ENCODE results near the gene TK2.

Gene TK2

DNA sequence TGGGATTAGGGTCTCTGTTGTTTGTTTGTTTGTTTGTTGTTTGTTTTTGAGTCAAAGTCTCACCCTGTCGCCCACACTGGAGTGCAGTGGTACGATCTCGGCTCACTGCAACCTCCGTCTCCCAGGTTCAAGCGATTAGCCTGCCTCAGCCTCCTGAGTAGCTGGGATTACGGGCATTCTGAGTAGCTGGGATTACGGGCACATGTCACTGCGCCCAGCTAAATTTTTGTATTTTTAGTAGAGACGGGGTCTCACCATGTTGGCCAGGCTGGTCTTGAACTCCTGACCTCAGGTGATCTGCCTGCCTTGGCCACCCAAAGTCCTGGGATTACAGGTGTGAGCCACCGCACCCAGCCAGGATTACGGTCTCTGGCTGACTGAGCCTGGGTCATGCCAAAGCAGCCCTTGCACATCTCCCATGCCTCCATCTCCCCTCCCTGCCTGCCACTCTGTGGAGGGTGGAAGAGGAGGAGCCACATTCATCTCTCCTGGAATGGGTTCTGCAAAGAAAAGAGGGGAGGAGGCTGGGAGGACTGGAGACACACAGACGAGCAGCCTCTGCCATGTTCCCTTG is 63.6 kb downstream of the TK2 start:
- H3K9me3 ChIP-seq (ENCODE audit: control insufficient read depth, insufficient read depth, low read length) = no peaks in the 10 kb centered on the region
- no peaks in the 10 kb centered on the region for H3K27me3 ChIP-seq (ENCODE audit: control insufficient read depth, insufficient read depth, low read length)
- H3K9ac ChIP-seq (ENCODE audit: low read depth, low read length) = no peak overlapping the region
- 0 out of 2 replicates have a peak, but pooled peaks cover 2% of the 10 kb centered on the region for H3K4me1 ChIP-seq (ENCODE audit: control insufficient read depth, insufficient read depth, low read length)
- H3K4me3 ChIP-seq (ENCODE audit: low read depth, low read length) = no peak overlapping the region
- no peaks in the 10 kb centered on the region for H3K36me3 ChIP-seq (ENCODE audit: control insufficient read depth, insufficient read depth, low read length)
- H3K27ac ChIP-seq (ENCODE audit: low read depth, low read length) = no peak overlapping the region

DNA sequence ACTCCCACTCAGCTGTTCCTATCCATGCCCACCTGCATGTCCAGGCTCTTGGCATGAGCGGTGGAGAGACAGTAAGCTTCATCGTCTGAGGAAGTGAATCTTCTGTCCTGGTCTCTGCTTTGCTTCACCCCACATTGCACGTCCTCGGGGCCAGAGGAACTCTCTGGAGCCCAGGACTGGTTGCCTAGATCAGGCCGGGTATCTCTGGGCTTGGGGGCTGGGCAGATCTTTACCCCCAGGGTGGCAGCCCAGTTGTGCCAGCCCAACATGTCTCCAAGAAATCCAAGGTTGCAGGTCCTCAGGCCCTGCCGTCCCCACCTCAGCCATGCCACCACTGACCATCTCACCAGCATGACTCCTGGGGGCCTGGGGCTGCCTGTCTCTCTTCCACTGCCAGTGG is 64.5 kb downstream of the TK2 start:
- Histone ChIP-seq H3K9ac (ENCODE audit: low read depth, low read length) (no peak overlapping the region), H3K27ac (ENCODE audit: low read depth, low read length) (no peak overlapping the region), H3K27me3 (ENCODE audit: control insufficient read depth, insufficient read depth, low read length) (no peaks in the 10 kb centered on the region), H3K4me1 (ENCODE audit: control insufficient read depth, insufficient read depth, low read length) (0 out of 2 replicates have a peak, but pooled peaks cover 2% of the 10 kb centered on the region), H3K36me3 (ENCODE audit: control insufficient read depth, insufficient read depth, low read length) (no peaks in the 10 kb centered on the region), H3K4me3 (ENCODE audit: low read depth, low read length) (no peak overlapping the region), H3K9me3 (ENCODE audit: control insufficient read depth, insufficient read depth, low read length) (no peaks in the 10 kb centered on the region)

DNA sequence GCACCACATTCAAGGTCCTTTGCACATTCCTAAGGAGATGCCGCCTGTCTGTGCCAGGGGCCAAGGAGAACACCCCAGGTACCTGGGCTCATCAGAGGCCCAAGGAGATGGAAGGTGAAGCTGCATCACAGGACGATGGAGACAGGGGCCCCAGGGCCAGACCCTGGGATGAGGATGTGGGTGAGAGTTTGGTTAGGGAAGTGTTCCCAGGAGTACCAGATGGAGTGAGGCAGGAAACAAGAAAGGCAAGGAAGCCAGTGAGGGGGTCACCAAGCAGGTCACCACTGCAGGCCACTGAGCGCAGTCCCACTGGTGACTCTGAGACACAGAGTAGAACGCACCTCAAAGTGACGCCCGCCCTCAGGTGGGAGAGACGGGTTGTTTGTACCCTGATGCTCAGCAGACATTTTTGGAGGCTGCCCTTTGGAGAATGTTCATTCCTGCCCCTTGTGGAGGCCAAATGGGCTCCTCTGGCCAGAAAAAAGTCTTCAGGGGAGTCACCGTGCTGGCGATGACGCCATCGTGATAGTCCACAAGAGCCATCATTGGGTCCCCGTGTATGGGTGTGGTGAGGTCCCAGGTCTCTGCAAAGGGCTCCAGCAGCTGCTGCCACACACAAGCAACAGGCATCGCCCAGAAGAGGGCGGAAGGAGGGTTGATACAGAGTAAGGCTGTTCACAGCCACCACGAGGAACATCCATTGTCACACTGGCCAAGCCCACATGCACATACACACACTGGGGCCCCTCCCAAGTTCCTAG is 65.3 kb downstream of the TK2 start:
- H3K9me3 ChIP-seq (ENCODE audit: control insufficient read depth, insufficient read depth, low read length) = no peaks in the 10 kb centered on the region
- no peaks in the 10 kb centered on the region for H3K36me3 ChIP-seq (ENCODE audit: control insufficient read depth, insufficient read depth, low read length)
- H3K27me3 ChIP-seq (ENCODE audit: control insufficient read depth, insufficient read depth, low read length) = no peaks in the 10 kb centered on the region
- 0 out of 2 replicates have a peak, but pooled peaks cover 2% of the 10 kb centered on the region for H3K4me1 ChIP-seq (ENCODE audit: control insufficient read depth, insufficient read depth, low read length)
- H3K9ac ChIP-seq (ENCODE audit: low read depth, low read length) = no peak overlapping the region
- H3K4me3 ChIP-seq (ENCODE audit: low read depth, low read length) = no peak overlapping the region
- H3K27ac ChIP-seq (ENCODE audit: low read depth, low read length) = no peak overlapping the region

DNA sequence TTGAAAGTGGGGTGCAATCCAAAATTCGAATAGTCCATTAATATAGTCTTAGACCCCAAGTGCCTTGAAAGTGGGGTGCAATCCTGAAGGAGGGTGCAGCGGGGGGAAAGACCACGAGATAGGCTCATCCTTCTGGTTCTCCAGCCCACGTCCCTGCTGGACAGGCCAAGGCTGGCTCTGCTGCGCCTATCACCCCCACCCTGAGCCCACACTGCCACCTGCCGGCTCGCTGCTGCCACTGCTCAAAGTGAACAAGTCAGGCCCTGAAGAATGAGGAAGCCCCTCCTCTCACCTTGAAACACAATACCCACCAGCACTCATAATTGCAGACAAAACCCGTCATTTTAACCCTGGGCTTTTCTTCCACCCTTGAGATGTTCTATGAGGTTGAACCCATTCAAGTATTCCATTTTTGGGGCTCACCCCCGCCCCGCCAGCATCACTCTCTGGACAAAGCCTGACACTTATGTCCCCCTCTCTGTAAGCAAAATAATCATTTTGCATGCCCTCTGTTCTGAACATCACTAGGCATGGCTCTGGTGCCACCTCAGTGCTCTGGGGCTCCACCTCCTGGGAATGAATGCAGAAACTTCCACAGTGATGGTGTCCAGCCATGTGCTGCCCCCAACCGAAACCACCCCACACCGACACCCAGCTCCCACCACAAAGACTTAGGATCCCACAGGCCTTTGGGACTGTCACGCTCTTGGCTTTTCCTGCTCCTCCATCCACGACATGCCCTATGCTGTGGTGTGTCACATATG is 66.1 kb downstream of the TK2 start:
- Histone ChIP-seq H3K27me3 (ENCODE audit: control insufficient read depth, insufficient read depth, low read length) (no peaks in the 10 kb centered on the region), H3K9me3 (ENCODE audit: control insufficient read depth, insufficient read depth, low read length) (no peaks in the 10 kb centered on the region), H3K4me1 (ENCODE audit: control insufficient read depth, insufficient read depth, low read length) (0 out of 2 replicates have a peak, but pooled peaks cover 2% of the 10 kb centered on the region), H3K27ac (ENCODE audit: low read depth, low read length) (no peak overlapping the region), H3K36me3 (ENCODE audit: control insufficient read depth, insufficient read depth, low read length) (no peaks in the 10 kb centered on the region), H3K4me3 (ENCODE audit: low read depth, low read length) (no peak overlapping the region), H3K9ac (ENCODE audit: low read depth, low read length) (no peak overlapping the region)

DNA sequence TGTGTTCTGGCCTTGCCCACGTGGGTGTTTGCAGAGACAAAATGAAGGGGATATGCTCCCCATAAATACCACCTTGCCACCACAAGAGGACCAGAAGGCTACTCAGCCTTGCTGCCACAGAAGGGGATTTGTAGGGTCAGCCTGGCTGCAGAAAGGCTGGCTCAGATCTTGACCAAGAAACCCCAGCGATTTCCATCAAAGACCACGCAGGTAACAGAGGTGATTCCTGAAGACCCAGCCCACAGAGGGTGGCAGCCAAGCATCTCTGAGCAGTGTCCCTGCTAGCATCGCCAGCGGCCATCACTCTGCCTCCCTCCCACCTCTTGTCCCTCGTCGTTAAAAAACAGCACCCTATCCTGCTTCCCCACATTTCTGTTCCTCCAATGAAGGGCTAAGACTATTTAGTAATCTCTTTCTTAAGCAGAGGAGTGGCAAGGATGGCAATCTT is 68.0 kb downstream of the TK2 start:
- Histone ChIP-seq H3K9me3 (ENCODE audit: control insufficient read depth, insufficient read depth, low read length) (no peaks in the 10 kb centered on the region), H3K4me3 (ENCODE audit: low read depth, low read length) (no peak overlapping the region), H3K36me3 (ENCODE audit: control insufficient read depth, insufficient read depth, low read length) (no peaks in the 10 kb centered on the region), H3K9ac (ENCODE audit: low read depth, low read length) (no peak overlapping the region), H3K27me3 (ENCODE audit: control insufficient read depth, insufficient read depth, low read length) (no peaks in the 10 kb centered on the region), H3K4me1 (ENCODE audit: control insufficient read depth, insufficient read depth, low read length) (0 out of 2 replicates have a peak, but pooled peaks cover 2% of the 10 kb centered on the region), H3K27ac (ENCODE audit: low read depth, low read length) (no peak overlapping the region)

DNA sequence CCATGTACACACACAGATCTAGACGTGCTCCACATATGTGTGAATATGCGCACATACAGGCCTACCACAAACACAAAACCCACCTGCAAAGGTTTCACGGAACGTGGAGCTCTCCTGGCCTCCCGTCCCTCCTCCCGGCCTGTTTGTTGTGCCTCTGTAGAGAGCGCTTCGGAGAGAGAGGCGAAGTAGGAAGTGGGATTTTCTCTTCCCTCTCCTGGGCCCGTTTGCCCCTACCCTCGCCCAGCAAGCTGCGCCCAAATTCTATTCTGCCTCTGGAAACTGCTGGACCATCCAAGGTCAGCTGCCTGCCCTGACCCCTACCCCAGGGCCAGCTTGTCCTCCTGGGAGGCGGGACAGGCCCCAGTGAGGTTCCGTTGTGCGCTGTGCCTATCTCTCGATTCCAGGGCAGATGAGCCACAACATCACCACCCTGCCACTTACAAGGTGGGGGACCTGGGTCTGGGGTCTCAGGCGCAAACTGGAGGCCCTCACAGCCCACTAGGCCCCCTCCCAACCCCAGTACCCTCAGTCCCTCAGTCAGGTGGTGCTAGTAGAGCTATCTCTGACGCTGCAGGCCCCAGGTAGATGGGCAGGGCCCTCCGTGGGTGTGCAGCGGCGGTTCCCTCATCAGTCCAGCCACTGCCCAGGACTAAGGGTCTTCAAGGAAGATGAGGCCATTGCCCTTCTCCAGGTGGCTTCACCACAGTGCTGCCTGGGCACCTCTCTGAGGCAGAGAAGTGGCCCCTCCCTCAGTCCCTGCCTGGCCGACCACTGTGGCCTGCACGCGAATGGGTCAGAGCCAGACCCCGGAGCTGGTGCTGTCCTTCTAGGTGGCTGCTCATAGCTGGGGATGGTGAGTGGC is 68.6 kb downstream of the TK2 start:
- Histone ChIP-seq H3K4me3 (ENCODE audit: low read depth, low read length) (no peak overlapping the region), H3K27me3 (ENCODE audit: control insufficient read depth, insufficient read depth, low read length) (no peaks in the 10 kb centered on the region), H3K27ac (ENCODE audit: low read depth, low read length) (no peak overlapping the region), H3K9me3 (ENCODE audit: control insufficient read depth, insufficient read depth, low read length) (no peaks in the 10 kb centered on the region), H3K9ac (ENCODE audit: low read depth, low read length) (no peak overlapping the region), H3K36me3 (ENCODE audit: control insufficient read depth, insufficient read depth, low read length) (no peaks in the 10 kb centered on the region), H3K4me1 (ENCODE audit: control insufficient read depth, insufficient read depth, low read length) (0 out of 2 replicates have a peak, but pooled peaks cover 2% of the 10 kb centered on the region)

DNA sequence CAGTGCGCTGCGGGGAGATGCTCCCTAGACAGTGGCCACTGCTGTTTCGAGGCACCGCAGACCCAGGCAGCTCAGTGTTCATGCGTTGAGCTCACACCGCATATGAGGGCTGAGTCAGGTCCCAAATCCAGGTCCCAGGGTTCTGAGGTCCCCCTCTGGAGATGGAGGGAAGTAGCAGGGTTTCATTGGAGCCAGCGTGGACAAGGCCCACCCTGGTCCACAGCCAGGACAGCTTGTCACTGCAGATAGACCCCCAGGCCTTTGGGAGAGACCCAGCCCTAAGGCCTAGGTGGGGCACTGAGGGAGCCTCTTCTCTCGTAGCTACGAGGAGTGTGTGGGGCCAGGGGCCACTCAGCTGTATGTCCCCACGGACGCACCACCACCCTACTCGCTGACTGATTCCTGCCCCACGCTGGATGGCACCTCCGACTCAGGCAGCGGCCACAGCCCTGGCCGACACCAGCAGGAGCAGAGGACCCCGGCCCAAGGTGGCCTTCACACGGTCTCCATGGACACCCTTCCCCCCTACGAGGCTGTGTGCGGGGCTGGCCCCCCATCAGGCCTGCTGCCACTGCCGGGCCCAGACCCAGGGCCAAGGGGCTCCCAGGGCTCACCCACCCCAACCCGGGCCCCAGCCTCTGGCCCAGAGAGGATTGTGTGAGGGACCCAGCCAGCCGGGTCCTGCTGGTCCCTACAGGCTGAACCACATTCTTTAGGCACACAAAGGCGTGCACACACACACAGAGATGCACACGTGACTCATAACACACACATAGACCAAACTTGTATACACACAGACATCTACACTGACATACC is 69.4 kb downstream of the TK2 start:
- Histone ChIP-seq H3K4me1 (ENCODE audit: control insufficient read depth, insufficient read depth, low read length) (0 out of 2 replicates have a peak, but pooled peaks cover 2% of the 10 kb centered on the region), H3K27me3 (ENCODE audit: control insufficient read depth, insufficient read depth, low read length) (no peaks in the 10 kb centered on the region), H3K9ac (ENCODE audit: low read depth, low read length) (no peak overlapping the region), H3K27ac (ENCODE audit: low read depth, low read length) (no peak overlapping the region), H3K9me3 (ENCODE audit: control insufficient read depth, insufficient read depth, low read length) (no peaks in the 10 kb centered on the region), H3K4me3 (ENCODE audit: low read depth, low read length) (no peak overlapping the region), H3K36me3 (ENCODE audit: control insufficient read depth, insufficient read depth, low read length) (no peaks in the 10 kb centered on the region)

DNA sequence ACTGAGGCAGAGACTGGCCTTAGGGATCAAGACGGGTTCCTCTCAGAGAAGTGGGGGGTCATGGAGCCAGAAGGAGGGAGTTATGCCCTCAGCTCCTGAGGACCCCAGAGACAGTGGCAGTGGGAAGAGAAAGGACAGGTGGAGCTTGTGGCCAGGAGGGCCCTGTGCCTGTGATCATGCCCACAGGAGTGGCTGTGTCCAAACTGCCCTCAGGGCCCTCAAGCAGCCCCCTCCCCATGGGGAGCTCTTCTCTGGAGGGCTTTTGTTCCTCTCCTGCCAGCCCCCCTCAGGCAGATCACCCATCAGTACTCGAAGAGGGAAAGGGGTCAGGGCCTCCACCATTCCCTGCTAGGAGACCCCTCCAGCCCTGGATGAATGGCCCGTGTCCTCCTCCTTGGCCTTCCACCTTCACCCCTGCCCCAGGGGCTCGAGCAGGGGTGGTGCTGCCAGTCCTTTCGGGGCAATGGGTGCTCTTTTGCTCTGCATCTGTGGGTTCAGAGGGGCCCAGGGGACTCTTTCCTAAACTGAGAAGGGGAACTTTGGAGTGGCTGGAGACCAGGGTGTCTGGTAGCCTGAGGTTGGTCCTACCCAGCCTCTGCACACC is 70.2 kb downstream of the TK2 start:
- H3K9me3 ChIP-seq (ENCODE audit: control insufficient read depth, insufficient read depth, low read length) = no peaks in the 10 kb centered on the region
- H3K4me1 ChIP-seq (ENCODE audit: control insufficient read depth, insufficient read depth, low read length) = 0 out of 2 replicates have a peak, but pooled peaks cover 2% of the 10 kb centered on the region
- H3K27me3 ChIP-seq (ENCODE audit: control insufficient read depth, insufficient read depth, low read length) = peaks cover 2% of the 10 kb centered on the region; the same call in 1 of the 2 replicates
- no peak overlapping the region for H3K4me3 ChIP-seq (ENCODE audit: low read depth, low read length)
- H3K9ac ChIP-seq (ENCODE audit: low read depth, low read length) = no peak overlapping the region
- H3K27ac ChIP-seq (ENCODE audit: low read depth, low read length) = no peak overlapping the region
- no peaks in the 10 kb centered on the region for H3K36me3 ChIP-seq (ENCODE audit: control insufficient read depth, insufficient read depth, low read length)

DNA sequence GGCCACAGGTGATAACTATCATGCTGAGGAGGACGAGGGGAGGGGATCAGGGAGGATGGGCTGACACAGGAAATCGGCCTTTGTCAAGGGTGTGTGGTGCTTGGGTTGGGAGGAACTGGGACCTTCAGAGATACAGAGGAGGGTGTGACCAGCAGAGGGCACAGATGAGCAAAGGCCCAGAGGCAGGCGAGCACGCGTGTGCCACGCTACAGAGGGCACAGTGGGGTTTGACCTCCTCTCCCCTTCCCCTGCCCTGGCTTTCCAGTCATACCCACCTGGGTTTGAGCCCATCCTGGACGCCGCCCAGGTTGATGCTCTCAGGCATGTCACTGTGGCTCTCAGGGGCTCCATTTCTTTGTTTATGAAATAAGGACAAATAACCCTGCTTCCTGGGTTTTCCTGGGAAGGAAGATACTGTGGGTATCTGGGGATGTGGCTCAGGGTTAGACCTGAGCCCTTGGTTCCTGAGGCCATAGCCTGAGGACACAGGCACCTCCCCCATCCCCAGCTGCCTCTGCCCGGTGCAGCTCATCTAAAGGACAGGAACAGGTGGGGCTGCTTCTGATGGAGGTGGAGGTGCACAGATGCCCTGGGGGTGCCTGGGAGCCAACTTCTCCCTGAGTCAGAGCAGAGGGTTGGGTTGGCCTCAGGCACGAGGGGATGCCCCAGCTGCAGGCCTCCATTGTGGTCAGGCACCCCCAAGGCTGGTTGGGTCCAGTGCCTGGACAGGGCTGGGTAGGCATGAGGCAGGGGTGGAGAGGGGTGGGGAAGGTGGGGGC is 71.0 kb downstream of the TK2 start:
- Histone ChIP-seq H3K9ac (ENCODE audit: low read depth, low read length) (no peak overlapping the region), H3K4me3 (ENCODE audit: low read depth, low read length) (no peak overlapping the region), H3K36me3 (ENCODE audit: control insufficient read depth, insufficient read depth, low read length) (no peaks in the 10 kb centered on the region), H3K27me3 (ENCODE audit: control insufficient read depth, insufficient read depth, low read length) (peaks cover 3% of the 10 kb centered on the region; the same call in 1 of the 2 replicates), H3K27ac (ENCODE audit: low read depth, low read length) (no peak overlapping the region), H3K9me3 (ENCODE audit: control insufficient read depth, insufficient read depth, low read length) (no peaks in the 10 kb centered on the region), H3K4me1 (ENCODE audit: control insufficient read depth, insufficient read depth, low read length) (0 out of 2 replicates have a peak, but pooled peaks cover 1% of the 10 kb centered on the region)

All from HUES48 (cell line).